ENCODE results near the gene BSG.
"Not testable (repeated sequence)": the region's sequence is repeated elsewhere in the genome, so short reads cannot be mapped to it uniquely, and the experiment has no call there.

The BSG gene

GRCh38 chr19:593505-593904 lies 21.1 kb downstream of the BSG start:
- Histone ChIP-seq H3K36me3 (no peaks in the 10 kb centered on the region), H3K27ac (no peak overlapping the region), H3K27me3 (peaks cover 77% of the 10 kb centered on the region), H3K9ac (no peak overlapping the region), H3K4me3 (no peak overlapping the region), H3K4me2 (peak overlapping the region; percentile 24; the same call in 1 of the 2 replicates), H4K20me1 (peaks cover 59% of the 10 kb centered on the region), H3K9me3 (no peaks in the 10 kb centered on the region), H3K4me1 (peaks cover 36% of the 10 kb centered on the region)
- no peak for TF ChIP-seq Cebpa-rat (IDR thresholded peaks at IDR 0.05)

- peaks cover 51% of the 10 kb centered on the region for H4K20me1 ChIP-seq
Observed at GRCh38 chr19:594265-594870, 22.0 kb downstream of the BSG start.

GRCh38 chr19:595326-596262 lies 23.2 kb downstream of the BSG start:
- no peak overlapping the region for H3K4me2 ChIP-seq
- H3K9ac ChIP-seq, result no peak overlapping the region
- H3K4me1 ChIP-seq, result peaks cover 27% of the 10 kb centered on the region
- TF ChIP-seq Cebpa-rat (IDR thresholded peaks at IDR 0.05), result no peak
- H3K27ac ChIP-seq, result no peak overlapping the region
- no peaks in the 10 kb centered on the region for H3K9me3 ChIP-seq
- peaks cover 59% of the 10 kb centered on the region for H3K27me3 ChIP-seq
- peaks cover 46% of the 10 kb centered on the region for H4K20me1 ChIP-seq
- H3K4me3 ChIP-seq, result no peak overlapping the region
- H3K36me3 ChIP-seq, result no peaks in the 10 kb centered on the region

More at GRCh38 chr19:594265-594870, 22.0 kb downstream of the BSG start:
- Histone ChIP-seq H3K4me2 (no peak overlapping the region), H3K36me3 (no peaks in the 10 kb centered on the region), H3K4me3 (no peak overlapping the region), H3K4me1 (peaks cover 28% of the 10 kb centered on the region), H3K27ac (no peak overlapping the region), H3K9me3 (no peaks in the 10 kb centered on the region), H3K9ac (no peak overlapping the region), H3K27me3 (peaks cover 68% of the 10 kb centered on the region)
- no peak for TF ChIP-seq Cebpa-rat (IDR thresholded peaks at IDR 0.05)

DNA sequence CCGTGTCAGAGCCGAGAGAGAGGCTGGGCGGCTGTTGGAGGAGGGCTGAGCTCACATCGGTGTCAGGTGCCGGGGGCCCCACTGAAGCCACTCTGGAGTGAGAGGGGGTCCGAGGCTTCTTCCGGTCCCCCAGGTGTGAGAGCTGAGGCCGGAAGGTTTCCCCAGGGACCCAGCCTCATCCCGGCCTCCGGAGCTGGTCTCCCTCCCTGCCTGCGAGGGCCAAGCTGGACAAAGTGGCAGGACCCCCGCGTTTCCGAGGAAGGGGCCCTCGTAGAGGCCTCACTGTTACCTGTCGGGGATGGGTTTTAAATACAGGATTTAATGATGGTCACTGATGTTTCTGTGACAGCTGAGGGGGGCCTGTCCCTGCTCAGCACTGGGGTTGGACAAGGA lies 23.9 kb downstream of the BSG start:
- H3K9ac ChIP-seq, result no peak overlapping the region
- peaks cover 27% of the 10 kb centered on the region for H3K4me1 ChIP-seq
- TF ChIP-seq Cebpa-rat (IDR thresholded peaks at IDR 0.05), result no peak
- no peak overlapping the region for H3K4me3 ChIP-seq
- no peak overlapping the region for H3K4me2 ChIP-seq
- no peaks in the 10 kb centered on the region for H3K36me3 ChIP-seq
- H3K27ac ChIP-seq, result no peak overlapping the region
- H4K20me1 ChIP-seq, result peaks cover 39% of the 10 kb centered on the region
- peaks cover 52% of the 10 kb centered on the region for H3K27me3 ChIP-seq
- peaks cover 4% of the 10 kb centered on the region for H3K9me3 ChIP-seq

DNA sequence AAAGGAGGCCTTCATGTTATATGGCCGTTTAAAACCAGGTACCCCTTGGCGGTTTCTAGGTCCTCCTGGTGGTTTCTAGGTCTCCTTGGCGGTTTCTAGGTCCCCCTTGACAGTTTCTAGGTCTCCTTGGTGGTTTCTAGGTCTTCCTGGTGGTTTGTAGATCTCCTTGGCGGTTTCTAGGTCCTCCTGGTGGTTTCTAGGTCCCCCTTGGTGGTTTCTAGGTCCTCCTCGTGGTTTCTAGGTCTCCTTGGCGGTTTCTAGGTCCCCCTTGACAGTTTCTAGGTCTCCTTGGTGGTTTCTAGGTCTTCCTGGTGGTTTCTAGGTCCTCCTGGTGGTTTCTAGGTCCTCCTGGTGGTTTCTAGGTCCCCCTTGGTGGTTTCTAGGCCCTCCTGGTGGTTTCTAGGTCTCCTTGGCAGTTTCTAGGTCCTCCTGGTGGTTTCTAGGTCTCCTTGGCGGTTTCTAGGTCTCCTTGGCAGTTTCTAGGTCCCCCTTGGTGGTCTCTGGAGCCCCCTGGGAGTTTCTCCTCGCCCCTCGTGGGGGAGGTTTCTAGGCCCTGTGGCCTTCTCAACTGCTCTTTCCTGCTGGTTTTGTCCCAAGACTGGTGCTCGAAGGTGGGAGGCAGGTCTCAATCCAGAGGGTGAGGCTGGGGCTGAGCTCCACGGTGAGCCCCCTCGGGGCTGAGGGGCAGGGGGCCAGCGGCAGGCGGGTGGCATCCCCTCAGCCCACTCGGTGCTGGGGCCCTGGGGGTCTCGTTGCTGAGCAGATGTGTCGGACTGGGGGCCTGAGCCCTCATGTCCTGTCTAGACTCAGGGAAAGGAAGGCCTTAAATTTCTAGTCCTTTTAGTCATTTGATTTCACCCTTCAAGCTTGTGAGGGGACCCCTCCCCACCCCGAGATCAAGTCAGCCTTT lies 25.3 kb downstream of the BSG start:
- Histone ChIP-seq H3K36me3 (no peaks in the 10 kb centered on the region), H3K4me2 (no peak overlapping the region), H3K4me1 (peaks cover 18% of the 10 kb centered on the region), H4K20me1 (peaks cover 25% of the 10 kb centered on the region), H3K4me3 (no peak overlapping the region), H3K27me3 (peaks cover 38% of the 10 kb centered on the region), H3K9me3 (peaks cover 18% of the 10 kb centered on the region), H3K27ac (no peak overlapping the region), H3K9ac (no peak overlapping the region)
- no peak for TF ChIP-seq Cebpa-rat (IDR thresholded peaks at IDR 0.05)

GRCh38 chr19:601310-601709 lies 28.9 kb downstream of the BSG start:
- H3K27me3 ChIP-seq, result peaks cover 2% of the 10 kb centered on the region; the same call in 1 of the 2 replicates
- no peak overlapping the region for H3K27ac ChIP-seq
- H4K20me1 ChIP-seq, result peaks cover 4% of the 10 kb centered on the region; the same call in 1 of the 2 replicates
- no peak for TF ChIP-seq Cebpa-rat (IDR thresholded peaks at IDR 0.05)
- no peaks in the 10 kb centered on the region for H3K36me3 ChIP-seq
- no peak overlapping the region for H3K4me3 ChIP-seq
- no peak overlapping the region for H3K9ac ChIP-seq
- H3K4me1 ChIP-seq, result peaks cover 7% of the 10 kb centered on the region
- H3K9me3 ChIP-seq, result peaks cover 24% of the 10 kb centered on the region
- H3K4me2 ChIP-seq, result no peak overlapping the region

DNA sequence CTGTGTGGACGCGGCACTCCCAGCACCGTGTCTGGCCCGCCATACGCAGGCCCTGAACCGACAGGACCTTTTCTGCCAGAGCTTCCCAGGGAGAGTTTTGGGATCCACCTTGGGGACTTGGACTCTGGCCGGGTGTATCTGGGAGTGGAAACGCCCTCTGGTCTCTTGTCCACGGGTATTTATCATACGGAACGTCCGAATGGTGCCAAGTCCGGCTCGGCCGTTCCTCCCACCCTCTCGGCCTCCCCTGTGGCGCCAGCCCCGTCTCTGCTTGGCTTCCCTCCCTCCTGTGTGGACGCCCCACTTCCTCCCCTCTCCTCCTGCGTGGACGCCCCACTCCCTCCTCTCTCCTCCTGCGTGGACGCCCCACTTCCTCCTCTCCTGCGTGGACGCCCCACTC lies 29.4 kb downstream of the BSG start:
- no peak overlapping the region for H3K27ac ChIP-seq

DNA sequence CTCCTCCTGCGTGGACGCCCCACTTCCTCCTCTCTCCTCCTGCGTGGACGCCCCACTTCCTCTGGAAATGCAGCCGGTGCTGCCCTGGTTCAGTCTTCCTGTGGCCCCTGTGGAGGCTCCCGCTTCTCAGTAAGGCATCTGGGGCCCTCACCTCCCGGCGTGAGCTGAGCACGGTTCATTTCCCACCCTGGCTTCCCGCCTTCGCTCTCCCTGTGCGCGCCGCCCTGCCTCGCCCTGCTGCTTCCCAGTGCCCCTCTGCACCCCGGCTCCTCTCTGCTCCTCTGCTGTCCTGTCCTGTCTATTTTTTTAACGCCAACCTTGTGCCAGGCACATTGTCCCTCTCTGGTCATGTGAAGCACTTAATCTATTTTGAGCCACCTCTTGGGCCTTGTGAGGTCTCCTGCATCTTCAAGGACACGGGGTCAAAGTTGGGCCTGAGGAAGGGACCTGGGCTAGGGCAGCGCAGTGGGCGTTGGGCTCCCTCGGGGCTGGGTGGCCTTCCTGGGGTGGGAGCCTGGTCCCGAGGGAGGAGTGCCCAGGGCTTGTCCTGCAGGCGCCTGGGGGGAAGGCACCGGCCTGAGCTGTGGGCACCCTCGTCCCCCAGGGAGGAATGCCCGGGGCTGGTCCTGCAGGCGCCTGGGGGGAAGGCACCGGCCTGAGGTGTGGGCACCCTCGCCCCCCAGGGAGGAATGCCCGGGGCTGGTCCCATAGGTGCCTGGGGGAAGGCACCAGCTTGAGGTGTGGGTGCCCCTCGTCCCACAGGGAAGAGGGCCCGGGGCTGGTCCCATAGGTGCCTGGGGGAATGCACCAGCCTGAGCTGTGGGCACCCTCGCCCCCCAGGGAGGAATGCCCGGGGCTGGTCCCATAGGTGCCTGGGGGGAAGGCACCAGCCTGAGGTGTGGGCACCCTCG lies 30.2 kb downstream of the BSG start:
- Histone ChIP-seq H3K36me3 (no peaks in the 10 kb centered on the region), H3K27ac (no peak overlapping the region), H3K9me3 (peaks cover 24% of the 10 kb centered on the region), H3K9ac (no peak overlapping the region), H3K4me2 (no peak overlapping the region), H3K4me1 (peaks cover 11% of the 10 kb centered on the region), H4K20me1 (no peaks in the 10 kb centered on the region), H3K4me3 (no peak overlapping the region), H3K27me3 (no peaks in the 10 kb centered on the region)
- no peak for TF ChIP-seq Cebpa-rat (IDR thresholded peaks at IDR 0.05)

More for the DNA sequence above, 29.4 kb downstream of the BSG start:
- H3K4me1 ChIP-seq, result peaks cover 7% of the 10 kb centered on the region
- TF ChIP-seq Cebpa-rat (IDR thresholded peaks at IDR 0.05), result no peak
- no peak overlapping the region for H3K4me2 ChIP-seq
- H4K20me1 ChIP-seq, result no peaks in the 10 kb centered on the region; the same call in 1 of the 2 replicates
- peaks cover 24% of the 10 kb centered on the region for H3K9me3 ChIP-seq
- H3K4me3 ChIP-seq, result no peak overlapping the region
- H3K9ac ChIP-seq, result no peak overlapping the region
- no peaks in the 10 kb centered on the region for H3K36me3 ChIP-seq
- no peaks in the 10 kb centered on the region for H3K27me3 ChIP-seq

DNA sequence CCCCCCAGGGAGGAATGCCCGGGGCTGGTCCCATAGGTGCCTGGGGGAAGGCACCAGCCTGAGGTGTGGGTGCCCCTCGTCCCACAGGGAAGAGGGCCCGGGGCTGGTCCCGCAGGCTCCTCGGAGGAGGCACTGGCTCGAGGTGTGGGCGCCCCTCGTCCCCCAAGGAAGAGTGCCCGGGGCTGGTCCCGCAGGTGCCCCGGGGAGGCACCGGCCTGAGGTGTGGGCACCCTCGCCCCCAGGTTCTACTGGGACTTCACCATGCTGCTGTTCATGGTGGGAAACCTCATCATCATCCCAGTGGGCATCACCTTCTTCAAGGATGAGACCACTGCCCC lies 30.9 kb downstream of the BSG start:
- H3K4me2 ChIP-seq, H3K9ac ChIP-seq, H3K27me3 ChIP-seq, H4K20me1 ChIP-seq, H3K27ac ChIP-seq, H3K4me3 ChIP-seq, H3K36me3 ChIP-seq: not testable (repeated sequence)
- H3K9me3 ChIP-seq, result peaks cover 24% of the 10 kb centered on the region
- H3K4me1 ChIP-seq, result peaks cover 13% of the 10 kb centered on the region

DNA sequence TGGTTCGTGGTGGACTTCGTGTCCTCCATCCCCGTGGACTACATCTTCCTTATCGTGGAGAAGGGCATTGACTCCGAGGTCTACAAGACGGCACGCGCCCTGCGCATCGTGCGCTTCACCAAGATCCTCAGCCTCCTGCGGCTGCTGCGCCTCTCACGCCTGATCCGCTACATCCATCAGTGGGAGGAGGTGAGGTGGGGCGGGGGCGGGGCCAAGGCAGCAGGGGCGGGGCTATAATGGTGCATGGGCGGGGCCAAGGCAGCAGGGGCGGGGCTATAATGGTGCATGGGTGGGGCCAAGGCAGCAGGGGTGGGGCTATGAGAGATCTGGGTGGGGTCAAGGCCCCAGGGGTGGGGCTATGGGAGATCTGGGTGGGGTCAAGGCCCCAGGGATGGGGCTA lies 31.4 kb downstream of the BSG start:
- peaks cover 24% of the 10 kb centered on the region for H3K9me3 ChIP-seq
- H3K4me2 ChIP-seq, H4K20me1 ChIP-seq: not testable (repeated sequence)

More for the DNA sequence above, 31.4 kb downstream of the BSG start:
- not testable (repeated sequence) for H3K27ac ChIP-seq, H3K36me3 ChIP-seq, H3K27me3 ChIP-seq, H3K9ac ChIP-seq, H3K4me3 ChIP-seq
- H3K4me1 ChIP-seq, result peaks cover 18% of the 10 kb centered on the region

Measured in BLaER1 (cell line).